Common myeloid progenitor, CD34-positive (primary cell): ENCODE data around the gene ST6GALNAC3.

ENCODE experiments used
- CTCF ChIA-PET: fragments of 350-600 bp; sonication (Branson Sonifier 250); formaldehyde crosslinking; loops from one replicate; lab custom pipeline; 2021; ENCODE audit warnings: antibody characterized with exemption; lab: Charles Lee
- POLR2A ChIA-PET: fragments of 350-600 bp; sonication (Branson Sonifier 250); formaldehyde crosslinking; loops from one replicate; lab custom pipeline; 2021; ENCODE audit warnings: antibody characterized with exemption; lab: Charles Lee
- DNase-seq, 3 donors: peaks; one replicate each; pipeline versions ENCODE4 v3.0.0 to v3.0.0-alpha.2; 2013
- H3K27ac ChIP-seq, 2 experiments: 1 replicate in 1 of 2; 2 replicates in 1 of 2; pipeline ENCODE4 v1.7.0; 2013; ENCODE audit warnings: inconsistent platforms in 2 of 2, low read length in 2 of 2, mild to moderate bottlenecking in 2 of 2, low read depth in 1 of 2, moderate library complexity in 1 of 2; ENCODE audit not compliant: severe bottlenecking in 2 of 2, insufficient read depth in 1 of 2, poor library complexity in 1 of 2
- H3K27me3 ChIP-seq, 5 experiments: replicated peaks in 2 of 5; 1 replicate in 3 of 5; 2 replicates in 2 of 5; pipeline versions ENCODE4 v1.6.1 to v1.7.0; 2013; ENCODE audit warnings: low read length in 4 of 5, mild to moderate bottlenecking in 2 of 5, moderate library complexity in 2 of 5, inconsistent platforms in 1 of 5; ENCODE audit not compliant: insufficient read depth in 5 of 5, control insufficient read depth in 4 of 5
- H3K36me3 ChIP-seq, 4 experiments: 1 replicate in 2 of 4; 2 replicates in 2 of 4; pipeline versions ENCODE4 v1.6.1 to v1.7.0; 2013; ENCODE audit warnings: low read length in 3 of 4, control low read depth in 1 of 4, mild to moderate bottlenecking in 1 of 4; ENCODE audit not compliant: control insufficient read depth in 4 of 4, insufficient read depth in 4 of 4
- H3K4me1 ChIP-seq, 4 experiments: 1 replicate in 3 of 4; 2 replicates in 1 of 4; pipeline versions ENCODE4 v1.6.1 to v1.7.1; 2013; ENCODE audit warnings: low read length in 3 of 4, mild to moderate bottlenecking in 3 of 4, control low read depth in 1 of 4, inconsistent platforms in 1 of 4, moderate library complexity in 1 of 4; ENCODE audit not compliant: control insufficient read depth in 4 of 4, insufficient read depth in 4 of 4; ENCODE audit errors: control extremely low read depth in 1 of 4
- H3K4me3 ChIP-seq, 7 experiments: 1 replicate in 4 of 7; 2 replicates in 3 of 7; pipeline versions ENCODE4 v1.5.1 to v1.7.0; 2013; ENCODE audit warnings: mild to moderate bottlenecking in 7 of 7, low read length in 6 of 7, moderate library complexity in 6 of 7, inconsistent platforms in 2 of 7, low read depth in 2 of 7, control low read depth in 1 of 7; ENCODE audit not compliant: insufficient read depth in 4 of 7, control insufficient read depth in 1 of 7; ENCODE audit errors: extremely low read depth in 1 of 7
- H3K9me3 ChIP-seq, 5 experiments: 1 replicate in 4 of 5; 2 replicates in 1 of 5; pipeline versions ENCODE4 v1.6.1 to v1.7.1; 2013; ENCODE audit warnings: low read length in 4 of 5, mild to moderate bottlenecking in 2 of 5, inconsistent platforms in 1 of 5, low read depth in 1 of 5, moderate library complexity in 1 of 5; ENCODE audit not compliant: control insufficient read depth in 4 of 5, insufficient read depth in 2 of 5; ENCODE audit errors: control extremely low read depth in 1 of 5
- WGBS: methylation state at CpG from one replicate; pipeline ENCODE4 v1.1.5; 2013; ENCODE audit not compliant: insufficient coverage; 5-methylcytosine and 5-hydroxymethylcytosine counted together

Gene ST6GALNAC3

DNA sequence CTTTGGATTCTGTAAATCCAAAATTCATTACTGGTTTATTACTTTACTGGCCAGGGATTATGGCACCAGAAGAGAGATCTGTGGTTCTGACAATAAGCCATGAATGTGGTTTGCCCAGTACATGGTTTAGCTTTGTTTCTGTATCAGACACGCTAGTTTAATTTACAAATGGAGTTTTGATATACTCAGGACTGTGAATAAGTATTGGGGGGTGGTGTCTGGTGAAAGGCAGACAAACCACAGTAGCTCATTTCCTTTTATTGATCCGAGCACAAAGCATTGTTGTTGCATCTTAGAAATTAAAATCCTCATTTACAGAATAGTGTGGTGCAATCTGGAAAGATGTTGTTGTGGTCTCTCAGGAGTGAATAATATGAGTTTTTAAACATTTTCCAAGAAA is 96.0 kb downstream of the ST6GALNAC3 start:
- 100% methylated on average over 1 of the region's 2 CpGs for WGBS
- ChIA-PET CTCF (interaction anchor here (1.6 kb wide), 1 partner anchor 18 kb away, joined by 3 read pairs; no protein-coding TSS in a partner anchor), POLR2A (no interaction called here)
- Histone ChIP-seq H3K27me3 (no peaks in the 10 kb centered on the region), H3K4me3 (no peak overlapping the region), H3K27ac (no peak overlapping the region), H3K4me1 (no peaks in the 10 kb centered on the region), H3K9me3 (peaks cover 0 to 9% (median 0%) of the 10 kb centered on the region in 5 experiments), H3K36me3 (no peaks in the 10 kb centered on the region)
- no peak for DNase-seq

- Histone ChIP-seq H3K27ac (no peak overlapping the region), H3K27me3 (no peaks in the 10 kb centered on the region), H3K9me3 (no peaks in the 10 kb centered on the region), H3K4me3 (no peak overlapping the region), H3K4me1 (no peaks in the 10 kb centered on the region), H3K36me3 (no peaks in the 10 kb centered on the region)
- WGBS, result 80% methylated on average over 1 of the region's 2 CpGs
- ChIA-PET POLR2A (no interaction called here), CTCF (no interaction called here)
- DNase-seq, result no peak
These were observed 101.5 kb downstream of the ST6GALNAC3 start for GRCh38 chr1:76176000-76176399.

GRCh38 chr1:76177615-76178014 is 103.1 kb downstream of the ST6GALNAC3 start:
- CTCF ChIA-PET, result no interaction called here
- no peak overlapping the region for H3K27ac ChIP-seq
- H3K4me3 ChIP-seq, result no peak overlapping the region
- no peaks in the 10 kb centered on the region for H3K9me3 ChIP-seq
- no peaks in the 10 kb centered on the region for H3K36me3 ChIP-seq
- no peaks in the 10 kb centered on the region for H3K4me1 ChIP-seq
- H3K27me3 ChIP-seq, result no peaks in the 10 kb centered on the region
- POLR2A ChIA-PET, result no interaction called here
- no peak for DNase-seq
- 95% methylated on average over 6 of the region's 8 CpGs for WGBS

DNA sequence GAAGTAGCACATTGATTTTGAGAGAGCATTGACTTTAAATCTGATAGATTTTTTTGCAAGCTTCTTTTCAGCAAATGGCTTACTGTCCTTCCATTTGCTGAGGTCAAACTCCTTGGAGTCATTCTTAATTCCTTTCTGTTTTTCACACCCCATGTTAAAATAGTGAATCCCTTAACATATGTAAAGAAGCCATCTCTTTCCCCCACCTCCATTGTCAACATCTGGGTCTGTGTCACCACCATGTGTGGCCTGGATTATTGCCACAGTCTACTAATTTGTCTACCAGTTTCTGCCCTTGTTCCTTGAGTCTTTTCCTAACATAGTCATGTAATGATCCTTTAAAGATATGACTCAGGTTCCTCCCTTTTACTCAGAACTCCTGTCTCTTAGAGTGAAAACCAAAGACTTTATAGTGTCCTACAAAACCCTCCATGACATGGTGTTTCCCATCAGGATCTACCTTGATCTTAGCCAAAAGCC is 104.7 kb downstream of the ST6GALNAC3 start:
- no peak for DNase-seq
- Histone ChIP-seq H3K4me3 (no peak overlapping the region), H3K27ac (no peak overlapping the region), H3K36me3 (no peaks in the 10 kb centered on the region), H3K4me1 (no peaks in the 10 kb centered on the region), H3K27me3 (no peaks in the 10 kb centered on the region), H3K9me3 (no peaks in the 10 kb centered on the region)
- CTCF ChIA-PET, result no interaction called here
- POLR2A ChIA-PET, result no interaction called here

GRCh38 chr1:76185207-76185606 is 110.7 kb downstream of the ST6GALNAC3 start:
- Histone ChIP-seq H3K9me3 (no peaks in the 10 kb centered on the region), H3K27me3 (no peaks in the 10 kb centered on the region), H3K27ac (no peak overlapping the region), H3K36me3 (no peaks in the 10 kb centered on the region), H3K4me3 (no peak overlapping the region), H3K4me1 (no peaks in the 10 kb centered on the region)
- ChIA-PET CTCF (no interaction called here), POLR2A (no interaction called here)
- DNase-seq, result no peak
- WGBS, result 98% methylated on average over 5 of the region's 5 CpGs

GRCh38 chr1:76186554-76187170 is 112.1 kb downstream of the ST6GALNAC3 start:
- Histone ChIP-seq H3K9me3 (no peaks in the 10 kb centered on the region), H3K4me3 (no peak overlapping the region), H3K36me3 (no peaks in the 10 kb centered on the region), H3K27me3 (no peaks in the 10 kb centered on the region), H3K4me1 (no peaks in the 10 kb centered on the region), H3K27ac (no peak overlapping the region)
- ChIA-PET POLR2A (no interaction called here), CTCF (no interaction called here)
- no peak for DNase-seq
- WGBS, result 94% methylated on average over 2 of the region's 6 CpGs

- WGBS, result 95% methylated on average over 3 of the region's 3 CpGs
- Histone ChIP-seq H3K9me3 (no peaks in the 10 kb centered on the region), H3K4me1 (no peaks in the 10 kb centered on the region), H3K36me3 (no peaks in the 10 kb centered on the region), H3K4me3 (no peak overlapping the region), H3K27me3 (no peaks in the 10 kb centered on the region), H3K27ac (no peak overlapping the region)
- DNase-seq, result no peak
- ChIA-PET POLR2A (no interaction called here), CTCF (no interaction called here)
These were observed 112.9 kb downstream of the ST6GALNAC3 start for GRCh38 chr1:76187436-76187835.
